IMR-90 (cell line): ENCODE results near the gene IL17A. TPM values are rescaled to one million over a fixed set of nuclear protein-coding genes. Genes with fewer than 3 reads are reported as not detected.

ENCODE experiments used
- ATAC-seq: fragments of 200-7000 bp; cut with Tn5 transposase; 2 replicates; pipeline ENCODE4 v1.9.1; 2020; ENCODE audit warnings: low read depth, mild to moderate bottlenecking, moderate library complexity
- BruUV-seq: library from RNA; stranded (reverse); fragments of 400-500 nt; replicated peaks from 2 replicates; lab custom pipeline; 2021; lab: Mats Ljungman, UMichigan
- CTCF ChIA-PET: fragments of 300-600 bp; formaldehyde crosslinking; extraction: SDS; loops from one replicate; lab custom pipeline; 2021; ENCODE audit warnings: antibody characterized with exemption; lab: Yijun Ruan, JAX
- POLR2A ChIA-PET: fragments of 300-600 bp; sonication (Branson Sonifier 250); formaldehyde crosslinking; loops from one replicate; lab custom pipeline; 2022; ENCODE audit warnings: antibody characterized with exemption; ENCODE audit not compliant: unreplicated experiment; lab: Charles Lee
- DNase-seq: peaks from one replicate; pipeline ENCODE4 v3.0.0; 2013
- H2AFZ ChIP-seq: replicated peaks from 2 replicates; pipeline ENCODE3; 2013; ENCODE audit warnings: low read length, mild to moderate bottlenecking; ENCODE audit not compliant: poor library complexity
- H2AK5ac ChIP-seq: 2 replicates; pipeline ENCODE4 v1.6.1; 2013; ENCODE audit warnings: low read depth, low read length, inconsistent platforms
- H2AK9ac ChIP-seq: replicated peaks from 2 replicates; pipeline ENCODE3; 2013; ENCODE audit warnings: mild to moderate bottlenecking, low read depth, low read length, moderate library complexity; ENCODE audit not compliant: poor library complexity
- H2BK120ac ChIP-seq: 2 replicates; pipeline ENCODE4 v1.6.1; 2013; ENCODE audit warnings: low read depth, low read length, inconsistent platforms
- H2BK15ac ChIP-seq: 3 replicates; pipeline ENCODE4 v1.6.1; 2013; ENCODE audit warnings: low read depth, low read length, inconsistent platforms
- H2BK20ac ChIP-seq: 2 replicates; pipeline ENCODE4 v1.6.1; 2013; ENCODE audit warnings: low read depth, mild to moderate bottlenecking, inconsistent platforms, low read length, moderate library complexity
- H2BK5ac ChIP-seq: 2 replicates; pipeline ENCODE4 v1.6.1; 2013; ENCODE audit warnings: mild to moderate bottlenecking, low read depth, low read length, inconsistent platforms; ENCODE audit not compliant: poor library complexity, severe bottlenecking
- H3K14ac ChIP-seq: replicated peaks from 2 replicates; pipeline ENCODE4 v1.6.1; 2013; ENCODE audit warnings: low read depth, low read length, inconsistent platforms
- H3K18ac ChIP-seq: 2 replicates; pipeline ENCODE4 v1.6.1; 2013; ENCODE audit warnings: low read depth, low read length, control low read depth
- H3K23ac ChIP-seq: 2 replicates; pipeline ENCODE4 v1.6.1; 2013; ENCODE audit warnings: low read depth, low read length, inconsistent platforms
- H3K27ac ChIP-seq: 2 replicates; pipeline ENCODE4 v1.5.1; 2013; ENCODE audit warnings: mild to moderate bottlenecking, control low read depth, low read length; ENCODE audit not compliant: insufficient read depth
- H3K27me3 ChIP-seq: 2 replicates; pipeline ENCODE4 v1.6.1; 2013; ENCODE audit warnings: low read length; ENCODE audit not compliant: control insufficient read depth, insufficient read depth
- H3K36me3 ChIP-seq: 2 replicates; pipeline ENCODE4 v1.6.1; 2013; ENCODE audit warnings: low read length, mixed read lengths; ENCODE audit not compliant: control insufficient read depth, insufficient read depth
- H3K4ac ChIP-seq: 2 replicates; pipeline ENCODE4 v1.6.1; 2013; ENCODE audit warnings: low read depth, low read length, inconsistent platforms
- H3K4me1 ChIP-seq: 2 replicates; pipeline ENCODE4 v1.6.1; 2013; ENCODE audit warnings: low read length, mixed read lengths; ENCODE audit not compliant: control insufficient read depth, insufficient read depth
- H3K4me2 ChIP-seq: 2 replicates; pipeline ENCODE4 v1.6.1; 2013; ENCODE audit warnings: low read depth, mild to moderate bottlenecking, control low read depth, low read length, moderate library complexity
- H3K4me3 ChIP-seq: 2 replicates; pipeline ENCODE4 v1.5.1; 2013; ENCODE audit warnings: low read depth, mild to moderate bottlenecking, control low read depth, low read length, moderate library complexity; ENCODE audit not compliant: insufficient read depth
- H3K56ac ChIP-seq: 2 replicates; pipeline ENCODE4 v1.6.1; 2013; ENCODE audit warnings: low read length, inconsistent platforms; ENCODE audit not compliant: insufficient read depth; ENCODE audit errors: extremely low read depth
- H3K79me1 ChIP-seq, 2 experiments: 2 replicates each; pipeline ENCODE4 v1.6.1; 2013; ENCODE audit warnings: low read length in 2 of 2, inconsistent platforms in 1 of 2, low read depth in 1 of 2
- H3K9ac ChIP-seq: 2 replicates; pipeline ENCODE4 v1.6.1; 2013; ENCODE audit warnings: low read depth, low read length, control low read depth
- H3K9me1 ChIP-seq: 2 replicates; pipeline ENCODE4 v1.6.1; 2013; ENCODE audit warnings: low read length, inconsistent platforms; ENCODE audit not compliant: insufficient read depth
- H3K9me3 ChIP-seq: 2 replicates; pipeline ENCODE4 v1.6.1; 2013; ENCODE audit warnings: low read length; ENCODE audit not compliant: control insufficient read depth, insufficient read depth
- H4K20me1 ChIP-seq: 2 replicates; pipeline ENCODE4 v1.6.1; 2013; ENCODE audit warnings: low read length, inconsistent platforms; ENCODE audit not compliant: insufficient read depth
- H4K5ac ChIP-seq: 2 replicates; pipeline ENCODE4 v1.6.1; 2013; ENCODE audit warnings: mild to moderate bottlenecking, low read depth, low read length, control low read depth
- H4K8ac ChIP-seq, 2 experiments: 2 replicates each; pipeline ENCODE4 v1.6.1; 2013; ENCODE audit warnings: low read depth in 2 of 2, low read length in 2 of 2, control low read depth in 1 of 2, inconsistent platforms in 1 of 2
- H4K91ac ChIP-seq: 2 replicates; pipeline ENCODE4 v1.6.1; 2013; ENCODE audit warnings: low read depth, low read length, inconsistent platforms; ENCODE audit not compliant: insufficient read depth
- BHLHE40 ChIP-seq: fragments of 150-350 bp; IDR thresholded peaks from 2 replicates; pipeline ENCODE4 v1.6.1; 2016; ENCODE audit warnings: mild to moderate bottlenecking, low read depth, low read length
- CEBPB ChIP-seq: IDR thresholded peaks from 2 replicates; pipeline ENCODE4 v1.6.1; 2012; ENCODE audit warnings: low read depth, low read length, improper control_type of control experiment
- FOS ChIP-seq: fragments of 150-350 bp; IDR thresholded peaks from 2 replicates; pipeline ENCODE4 v1.6.1; 2016; ENCODE audit warnings: low read depth, low read length
- MAFK ChIP-seq: IDR thresholded peaks from 2 replicates; pipeline ENCODE4 v1.6.1; 2012; ENCODE audit warnings: low read depth, low read length, improper control_type of control experiment
- MAZ ChIP-seq: IDR thresholded peaks from 2 replicates; pipeline ENCODE4 v1.6.1; 2012; ENCODE audit warnings: low read depth, mild to moderate bottlenecking, low read length, improper control_type of control experiment, moderate library complexity, borderline replicate concordance
- MXI1 ChIP-seq: IDR thresholded peaks from 2 replicates; pipeline ENCODE4 v1.6.1; 2012; ENCODE audit warnings: low read depth, mild to moderate bottlenecking, low read length, moderate library complexity, borderline replicate concordance
- NFE2L2 ChIP-seq: fragments of 150-350 bp; IDR thresholded peaks from 2 replicates; pipeline ENCODE4 v1.6.1; 2016; ENCODE audit warnings: low read depth, mild to moderate bottlenecking, low read length
- POLR2A ChIP-seq: IDR thresholded peaks from 2 replicates; pipeline ENCODE4 v1.6.1; 2012; ENCODE audit warnings: mild to moderate bottlenecking, low read depth, low read length
- RAD21 ChIP-seq: IDR thresholded peaks from 2 replicates; pipeline ENCODE4 v1.6.1; 2012; ENCODE audit warnings: low read length, improper control_type of control experiment
- RCOR1 ChIP-seq: IDR thresholded peaks from 2 replicates; pipeline ENCODE4 v1.6.1; 2012; ENCODE audit warnings: mild to moderate bottlenecking, low read length, improper control_type of control experiment; ENCODE audit not compliant: insufficient replicate concordance
- RFX5 ChIP-seq: IDR thresholded peaks from 2 replicates; pipeline ENCODE4 v1.8.0; 2012; ENCODE audit warnings: low read depth, mild to moderate bottlenecking, low read length, moderate library complexity
- SMC3 ChIP-seq: fragments of 150-350 bp; IDR thresholded peaks from 2 replicates; pipeline ENCODE4 v1.6.1; 2016; ENCODE audit warnings: low read depth, mild to moderate bottlenecking, antibody characterized with exemption, low read length, moderate library complexity
- WGBS, 2 experiments: methylation state at CpG; one replicate each; pipeline versions ENCODE4 v1.1.5 to v1.1.7; 2013; ENCODE audit warnings: missing lambda C conversion rate in 2 of 2; ENCODE audit not compliant: insufficient read length in 1 of 2; ENCODE audit errors: extremely low coverage in 2 of 2; 5-methylcytosine and 5-hydroxymethylcytosine counted together
- dilution Hi-C: fragments of 300-500 bp; cut with HindIII; formaldehyde crosslinking; loops from one replicate; pipeline ENCODE4 v1.14.3; 2018; ENCODE audit warnings: low sequenced_read_pairs; ENCODE audit not compliant: unreplicated experiment
- in situ Hi-C: fragments of 300-500 bp; cut with MboI; formaldehyde crosslinking; loops from 3 replicates; pipeline ENCODE4 v1.14.3; 2019; ENCODE audit warnings: low sequenced_read_pairs, inconsistent platforms, mixed read lengths
- intact Hi-C: fragments of 100-400 bp; cut with micrococcal nuclease; formaldehyde crosslinking; loops from 2 replicates; pipeline ENCODE4 v1.10.0; 2022
- polyA plus RNA-seq, 3 experiments: library from polyadenylated mRNA; depleted of rRNA; stranded (reverse); fragments of >200 nt; gene quantifications; 2 replicates each; pipeline ENCODE4 v1.2.3, GENCODE V29; 2012; ENCODE audit warnings: low replicate concordance in 1 of 3
- total RNA-seq: library from RNA; depleted of rRNA; stranded (reverse); fragments of >200 nt; gene quantifications from 2 replicates; pipeline ENCODE4 v1.2.3, GENCODE V29; 2012
- TF ChIP-seq, protein P1 (sequence below): fragments of 150-350 bp; IDR thresholded peaks from 2 replicates; pipeline ENCODE4 v1.6.1; 2016; ENCODE audit warnings: low read depth, mild to moderate bottlenecking, low read length, moderate library complexity, borderline replicate concordance
- TF ChIP-seq, protein P2 (sequence below): fragments of 150-350 bp; IDR thresholded peaks from 2 replicates; pipeline ENCODE4 v1.6.1; 2017; ENCODE audit warnings: mild to moderate bottlenecking, antibody characterized with exemption, low read length, low read depth

IL17A gene
- total and polyA plus RNA-seq, 2 of the 4 experiments (the other 2 are of a cell fraction) = not detected

DNA sequence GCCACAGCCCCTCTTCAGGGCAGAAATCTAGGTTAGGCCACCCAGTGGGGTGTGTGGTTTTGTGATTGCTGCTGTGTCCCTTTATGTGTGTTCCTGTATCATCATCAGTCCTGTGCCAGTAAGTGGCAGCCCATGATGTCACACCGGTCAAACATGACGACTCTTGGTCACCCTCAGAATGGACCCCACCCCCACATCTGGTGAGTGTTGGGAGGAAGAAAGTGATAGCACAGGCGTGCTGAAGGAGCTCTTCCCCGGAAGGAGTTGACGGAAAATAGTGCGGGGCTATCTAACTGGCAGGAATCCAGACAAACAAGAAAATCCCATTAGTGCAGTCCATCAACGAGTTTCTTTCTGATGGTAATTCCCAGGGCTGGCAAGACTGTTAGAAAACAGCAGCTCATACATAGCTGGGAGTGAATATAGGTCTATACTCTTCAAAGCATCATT lies 33.4 kb upstream of the IL17A start:
- in situ Hi-C loops (no loop called here), intact Hi-C loops (no loop called here), dilution Hi-C loops (no loop called here)
- TF ChIP-seq NFE2L2 = no peak
- TF ChIP-seq, protein P1, sequence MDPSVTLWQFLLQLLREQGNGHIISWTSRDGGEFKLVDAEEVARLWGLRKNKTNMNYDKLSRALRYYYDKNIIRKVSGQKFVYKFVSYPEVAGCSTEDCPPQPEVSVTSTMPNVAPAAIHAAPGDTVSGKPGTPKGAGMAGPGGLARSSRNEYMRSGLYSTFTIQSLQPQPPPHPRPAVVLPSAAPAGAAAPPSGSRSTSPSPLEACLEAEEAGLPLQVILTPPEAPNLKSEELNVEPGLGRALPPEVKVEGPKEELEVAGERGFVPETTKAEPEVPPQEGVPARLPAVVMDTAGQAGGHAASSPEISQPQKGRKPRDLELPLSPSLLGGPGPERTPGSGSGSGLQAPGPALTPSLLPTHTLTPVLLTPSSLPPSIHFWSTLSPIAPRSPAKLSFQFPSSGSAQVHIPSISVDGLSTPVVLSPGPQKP = no peak
- TF ChIP-seq FOS = no peak
- no peak for TF ChIP-seq MXI1
- TF ChIP-seq SMC3 = no peak
- TF ChIP-seq, protein P2, sequence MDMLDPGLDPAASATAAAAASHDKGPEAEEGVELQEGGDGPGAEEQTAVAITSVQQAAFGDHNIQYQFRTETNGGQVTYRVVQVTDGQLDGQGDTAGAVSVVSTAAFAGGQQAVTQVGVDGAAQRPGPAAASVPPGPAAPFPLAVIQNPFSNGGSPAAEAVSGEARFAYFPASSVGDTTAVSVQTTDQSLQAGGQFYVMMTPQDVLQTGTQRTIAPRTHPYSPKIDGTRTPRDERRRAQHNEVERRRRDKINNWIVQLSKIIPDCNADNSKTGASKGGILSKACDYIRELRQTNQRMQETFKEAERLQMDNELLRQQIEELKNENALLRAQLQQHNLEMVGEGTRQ = no peak
- no peak for TF ChIP-seq RAD21
- TF ChIP-seq CEBPB = no peak
- no peak for TF ChIP-seq RFX5
- TF ChIP-seq MAZ = no peak
- TF ChIP-seq RCOR1 = no peak
- TF ChIP-seq MAFK = no peak
- no peak for TF ChIP-seq BHLHE40
- no peak for TF ChIP-seq POLR2A
- H4K8ac ChIP-seq = no peak overlapping the region
- H3K27ac ChIP-seq = no peak overlapping the region
- H3K9me1 ChIP-seq = no peaks in the 10 kb centered on the region
- H3K9ac ChIP-seq = no peak overlapping the region
- H3K14ac ChIP-seq = no peak overlapping the region
- no peak overlapping the region for H3K18ac ChIP-seq
- WGBS, 2 experiments = no CpG with 5 or more reads among the region's 7 CpGs
- no peaks in the 10 kb centered on the region for H3K9me3 ChIP-seq
- no peak overlapping the region for H3K23ac ChIP-seq
- no peak overlapping the region for H2AK9ac ChIP-seq
- no peak overlapping the region for H4K91ac ChIP-seq
- H3K36me3 ChIP-seq = no peaks in the 10 kb centered on the region
- H4K20me1 ChIP-seq = no peaks in the 10 kb centered on the region
- ATAC-seq (no peak), DNase-seq (no peak)
- H4K5ac ChIP-seq = no peak overlapping the region
- no peak overlapping the region for H3K4ac ChIP-seq
- no peaks in the 10 kb centered on the region for H3K4me1 ChIP-seq
- H2BK15ac ChIP-seq = no peak overlapping the region
- H2AFZ ChIP-seq = no peak overlapping the region
- no peaks in the 10 kb centered on the region for H3K27me3 ChIP-seq
- H3K56ac ChIP-seq = no peak overlapping the region
- no peak overlapping the region for H2AK5ac ChIP-seq
- H2BK120ac ChIP-seq = no peak overlapping the region
- no peak overlapping the region for H2BK20ac ChIP-seq
- no peak overlapping the region for H3K4me2 ChIP-seq
- ChIA-PET POLR2A (no interaction called here), CTCF (no interaction called here)
- no TSS peak for BruUV-seq
- no peak overlapping the region for H3K4me3 ChIP-seq
- no peak overlapping the region for H2BK5ac ChIP-seq
- H3K79me1 ChIP-seq = no peaks in the 10 kb centered on the region
